ENCODE measurements around the gene IRF2BP2.
A peak's percentile ranks its signal among the peaks of the same experiment; 100 is the strongest.
"Not testable (repeated sequence)": the region's sequence is repeated elsewhere in the genome, so short reads cannot be mapped to it uniquely, and the experiment has no call there.

Gene IRF2BP2

GRCh38 chr1:234601301-234602017, 8.5 kb downstream of the IRF2BP2 start:
- DNase-seq (ENCODE audit: low read depth, low spot score): peak; percentile 49

GRCh38 chr1:234600418-234601281, 9.3 kb downstream of the IRF2BP2 start:
- peak; percentile 52 for DNase-seq (ENCODE audit: low read depth, low spot score)

GRCh38 chr1:234599617-234600417, 10.2 kb downstream of the IRF2BP2 start:
- peak; percentile 95 for DNase-seq (ENCODE audit: low read depth, low spot score)

DNA sequence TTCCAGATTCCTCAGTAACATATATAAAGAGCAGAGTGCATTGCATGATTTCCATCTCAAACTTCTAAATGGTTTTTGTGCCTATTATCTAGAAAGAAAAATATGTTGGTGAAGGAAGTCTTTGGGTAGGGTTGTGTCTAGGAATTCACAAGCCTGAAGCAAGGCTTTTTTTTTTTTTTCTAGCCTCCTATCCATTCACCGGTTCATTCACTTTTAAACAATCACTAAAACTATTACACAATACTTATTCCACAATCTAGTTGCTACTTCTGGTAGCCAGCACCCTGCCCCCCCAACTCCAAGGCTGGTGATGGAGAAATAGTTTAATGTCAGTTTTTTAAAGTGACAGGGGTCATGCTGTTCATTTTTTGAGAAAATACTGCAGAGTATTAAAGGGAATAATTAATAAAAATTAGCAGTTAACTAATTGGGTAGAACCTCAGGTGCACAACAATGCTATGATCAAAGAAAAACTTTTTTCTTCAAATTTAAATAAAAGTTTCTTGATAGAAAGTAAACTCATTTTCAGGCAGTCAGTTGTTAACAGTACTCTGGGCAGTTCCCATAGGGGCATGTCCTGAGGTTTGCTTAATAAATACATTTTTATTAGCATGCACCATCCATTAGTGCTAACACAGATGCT, 10.9 kb downstream of the IRF2BP2 start:
- DNase-seq (ENCODE audit: low read depth, low spot score): no peak

GRCh38 chr1:234597894-234598293, 12.1 kb downstream of the IRF2BP2 start:
- DNase-seq (ENCODE audit: low read depth, low spot score): no peak

- no peak for DNase-seq (ENCODE audit: low read depth, low spot score)
Measured at GRCh38 chr1:234595899-234596298, 14.1 kb downstream of the IRF2BP2 start.

DNA sequence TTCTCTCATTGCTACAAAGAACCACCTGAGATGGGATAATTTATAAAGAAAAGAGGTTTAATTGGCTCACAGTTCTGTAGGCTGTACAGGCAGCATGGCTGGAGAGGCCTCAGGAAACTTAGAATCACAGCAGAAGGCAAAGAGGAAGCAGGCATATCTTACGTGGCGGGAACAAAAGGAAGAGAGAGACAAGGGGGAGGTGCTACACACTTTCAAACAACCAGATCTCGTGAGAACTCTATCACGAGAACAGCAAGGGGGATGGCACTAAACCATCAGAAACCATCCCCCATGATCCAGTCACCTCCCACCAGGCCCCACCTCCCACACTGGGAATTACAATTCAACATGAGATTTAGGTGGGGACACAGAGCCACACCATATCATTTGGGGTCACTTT, 15.4 kb downstream of the IRF2BP2 start:
- not testable (repeated sequence) for DNase-seq (ENCODE audit: low read depth, low spot score)

GRCh38 chr1:234593771-234594504, 16.0 kb downstream of the IRF2BP2 start:
- no peak for DNase-seq (ENCODE audit: low read depth, low spot score)

DNA sequence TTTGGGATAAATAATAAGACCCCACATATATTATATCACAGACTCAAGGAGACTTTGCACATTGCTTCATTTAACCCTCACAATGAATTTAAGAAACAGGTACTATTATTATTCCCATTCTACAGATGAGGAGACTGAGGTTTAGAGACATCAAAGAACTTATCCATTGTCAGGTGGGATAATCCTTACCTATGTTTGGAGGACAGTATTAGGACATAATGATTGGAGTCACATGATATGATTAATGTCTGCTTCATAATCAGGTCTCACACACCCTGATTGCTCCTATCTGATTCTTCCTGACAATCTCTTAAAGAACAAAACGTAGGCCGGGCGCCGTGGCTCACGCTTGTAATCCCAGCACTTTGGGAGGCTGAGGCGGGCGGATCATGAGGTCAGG, 16.9 kb downstream of the IRF2BP2 start:
- no peak for DNase-seq (ENCODE audit: low read depth, low spot score)

GRCh38 chr1:234592240-234592639, 17.7 kb downstream of the IRF2BP2 start:
- no peak for DNase-seq (ENCODE audit: low read depth, low spot score)

DNA sequence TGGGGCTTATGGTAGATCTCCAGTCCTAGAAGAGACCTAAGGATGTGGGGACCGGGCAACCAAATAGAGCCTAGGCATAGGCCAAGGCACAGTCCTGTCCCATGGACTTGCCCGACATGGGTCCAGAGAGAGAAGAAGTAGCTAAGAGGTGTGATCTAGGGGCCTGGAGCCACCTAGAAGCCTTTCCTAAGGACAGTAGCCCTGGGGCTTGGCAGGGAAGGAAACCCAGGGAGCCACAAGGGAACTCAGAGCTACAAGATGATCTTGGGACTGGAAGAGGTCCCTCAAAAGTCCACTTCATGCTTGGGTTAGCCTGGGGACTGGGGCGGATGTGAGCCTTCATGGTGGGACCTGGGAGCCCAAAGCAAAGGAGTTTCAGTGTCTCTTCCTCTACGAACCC, 18.8 kb downstream of the IRF2BP2 start:
- no peak for DNase-seq (ENCODE audit: low read depth, low spot score)

DNA sequence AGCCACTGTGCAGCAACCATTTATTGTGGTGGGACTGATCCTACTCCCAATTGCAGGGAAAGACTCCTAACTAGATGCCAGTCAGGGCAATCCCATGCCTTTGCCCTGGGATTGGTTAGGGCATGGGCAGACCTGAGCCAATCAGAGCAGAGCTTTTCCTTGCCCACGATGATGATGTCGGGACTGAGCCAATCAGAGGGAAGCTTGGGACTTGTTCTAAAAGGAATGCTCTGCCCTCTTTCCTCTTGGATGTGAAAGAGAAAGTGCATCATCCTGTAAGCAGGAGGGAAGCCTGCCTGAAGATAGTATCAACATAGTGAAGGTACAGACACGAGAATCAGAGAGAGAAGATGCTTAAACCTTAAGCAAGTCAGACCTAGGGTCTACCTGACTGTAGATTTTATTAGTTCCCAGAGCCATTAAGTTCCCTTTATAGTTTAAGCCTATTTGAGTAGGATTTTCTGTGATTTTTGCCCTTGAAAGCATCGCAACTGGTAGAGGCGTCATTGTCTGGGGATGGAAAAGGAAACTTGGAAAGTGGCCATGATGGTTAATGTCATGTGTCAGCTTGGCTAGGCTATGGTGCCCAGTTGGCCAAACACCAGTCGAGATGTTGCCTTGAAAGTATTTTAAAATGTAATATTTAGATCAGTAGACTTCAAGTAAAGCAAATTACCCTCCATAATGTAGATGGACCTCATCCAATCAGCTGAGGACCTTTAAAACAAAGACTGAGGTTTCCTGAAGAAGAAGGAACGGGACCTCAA, 19.9 kb downstream of the IRF2BP2 start:
- DNase-seq (ENCODE audit: low read depth, low spot score): no peak

- no peak for DNase-seq (ENCODE audit: low read depth, low spot score)
Measured at GRCh38 chr1:234589064-234589800, 20.7 kb downstream of the IRF2BP2 start.

GRCh38 chr1:234588386-234588785, 21.6 kb downstream of the IRF2BP2 start:
- no peak for DNase-seq (ENCODE audit: low read depth, low spot score)

- DNase-seq (ENCODE audit: low read depth, low spot score): no peak
Measured at GRCh38 chr1:234586892-234587485, 23.0 kb downstream of the IRF2BP2 start.

- no peak for DNase-seq (ENCODE audit: low read depth, low spot score)
Measured at GRCh38 chr1:234586304-234586703, 23.7 kb downstream of the IRF2BP2 start.

DNA sequence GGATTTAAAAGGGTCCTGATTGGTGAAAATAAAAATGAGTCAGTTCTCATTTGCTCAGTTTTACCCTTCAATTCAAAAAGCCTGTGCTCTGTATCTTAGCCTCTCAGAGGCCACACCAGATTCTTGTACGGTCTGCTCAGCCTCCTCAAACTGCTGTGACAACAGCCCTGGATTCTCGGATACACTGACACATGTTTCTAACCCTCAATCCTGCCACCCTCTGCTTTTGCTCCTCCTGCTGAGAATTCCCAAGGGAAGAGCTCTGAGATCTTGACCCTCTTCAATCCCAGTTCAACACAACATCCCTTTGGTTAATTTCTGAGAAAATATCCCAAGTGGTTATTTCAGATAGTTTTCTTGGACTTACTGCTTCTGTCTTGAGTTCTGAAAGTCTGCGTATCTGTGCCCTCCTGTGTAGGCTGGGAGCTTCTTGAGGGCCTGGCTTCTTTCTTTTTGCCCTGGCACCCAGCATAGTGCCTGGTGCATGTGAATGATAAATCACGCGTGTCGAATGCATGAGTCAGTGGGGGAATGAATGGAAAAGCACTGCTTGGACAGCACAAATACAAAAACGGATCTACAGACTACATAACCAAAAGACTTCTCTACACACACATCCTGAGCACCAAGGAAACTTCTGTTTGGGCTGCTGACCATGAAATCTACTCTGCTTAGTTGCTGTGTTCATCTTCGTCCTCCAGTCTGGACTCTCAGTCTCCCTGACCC, 24.5 kb downstream of the IRF2BP2 start:
- DNase-seq (ENCODE audit: low read depth, low spot score): no peak

- no peak for DNase-seq (ENCODE audit: low read depth, low spot score)
Measured at GRCh38 chr1:234584926-234585325, 25.1 kb downstream of the IRF2BP2 start.
